Uterus (tissue), 4 donors: ENCODE measurements around the gene PRR35. TPM values are rescaled to one million over a fixed set of nuclear protein-coding genes. Genes with fewer than 3 reads are reported as not detected.

Experiments
- DNase-seq, 2 donors: peaks; one replicate each; pipeline ENCODE4 v3.0.0-alpha.2; 2019 to 2020
- H3K27ac ChIP-seq, 2 donors: fragments of 200-600 bp; sonication (generic); 1 replicate in 1 of 2; 2 replicates in 1 of 2; pipeline ENCODE4 v1.5.1; 2016 to 2018
- H3K27me3 ChIP-seq, 2 donors: fragments of 200-600 bp; sonication (generic); one replicate each; pipeline ENCODE4 v1.5.1; 2018 to 2019; ENCODE audit warnings: control low read depth in 1 of 2
- H3K36me3 ChIP-seq, 2 donors: fragments of 200-600 bp; sonication (generic); one replicate each; pipeline ENCODE4 v1.5.1; 2019; ENCODE audit warnings: control low read depth in 1 of 2
- H3K4me1 ChIP-seq, 2 donors: fragments of 200-600 bp; sonication (generic); one replicate each; pipeline ENCODE4 v1.5.1; 2018 to 2019; ENCODE audit warnings: control low read depth in 1 of 2
- H3K4me3 ChIP-seq, 2 donors: fragments of 200-600 bp; sonication (generic); 1 replicate in 1 of 2; 2 replicates in 1 of 2; pipeline ENCODE4 v1.5.1; 2018 to 2019; ENCODE audit warnings: mild to moderate bottlenecking in 1 of 2
- H3K9me3 ChIP-seq, 2 donors: fragments of 200-600 bp; sonication (generic); one replicate each; pipeline ENCODE4 v1.5.1; 2019; ENCODE audit warnings: control low read depth in 1 of 2
- CTCF ChIP-seq, 4 experiments: fragments of 200-600 bp in 2 of 4; fragments of 450-650 bp in 2 of 4; sonication (generic) in 2 of 4; IDR thresholded peaks; one replicate each; pipeline ENCODE4 v1.5.1; 2016 to 2019; ENCODE audit warnings: antibody characterized with exemption in 4 of 4, mild to moderate bottlenecking in 2 of 4, moderate library complexity in 1 of 4
- POLR2A ChIP-seq, 2 donors: fragments of 450-650 bp; IDR thresholded peaks; one replicate each; pipeline ENCODE4 v1.6.1; 2016; ENCODE audit warnings: antibody characterized with exemption in 2 of 2, mild to moderate bottlenecking in 1 of 2, moderate library complexity in 1 of 2
- intact Hi-C: fragments of 100-400 bp; cut with DNase I; formaldehyde crosslinking; loops from one replicate; pipeline ENCODE4 v1.15.1; 2023; ENCODE audit warnings: low total_unique reads
- microRNA-seq: library from miRNA; unstranded; fragments of <30 nt; microRNA quantifications from one replicate; pipeline ENCODE4, GENCODE V29; 2016; ENCODE audit warnings: borderline microRNAs expressed, borderline replicate concordance
- small RNA-seq: library from RNA; depleted of rRNA; stranded (forward); fragments of <200 nt; gene quantifications from one replicate; pipeline ENCODE3, GENCODE V24; 2016
- total RNA-seq, 4 donors: library from RNA; depleted of rRNA in 3 of 4; stranded (reverse); fragments of >200 nt in 3 of 4; gene quantifications; one replicate each; pipeline versions ENCODE4 v1.1.0 to v1.2.4, GENCODE V29; 2014 to 2023
- donor health status: DM: yes; HTN: yes; CAD: no.

The PRR35 gene
- total RNA-seq, 4 donors from 2014 or later, result not detected

- no peaks in the 10 kb centered on the region for H3K4me1 ChIP-seq
- no peaks in the 10 kb centered on the region for H3K9me3 ChIP-seq
- H3K4me3 ChIP-seq, result no peak overlapping the region
- H3K27me3 ChIP-seq, result no peaks in the 10 kb centered on the region
- TF ChIP-seq CTCF (IDR thresholded peaks at IDR 0.05) (no peak), POLR2A (IDR thresholded peaks at IDR 0.05) (no peak)
- intact Hi-C loops, result no loop called here
- H3K27ac ChIP-seq, result no peak overlapping the region
- no peak for DNase-seq
- H3K36me3 ChIP-seq, result no peaks in the 10 kb centered on the region
Measured at GRCh38 chr16:609316-609715, 49.1 kb downstream of the PRR35 start.

- intact Hi-C loops, result no loop called here
- no peak overlapping the region for H3K27ac ChIP-seq
Measured at GRCh38 chr16:609984-610383, 49.8 kb downstream of the PRR35 start.

GRCh38 chr16:610513-611381, 50.6 kb downstream of the PRR35 start:
- Histone ChIP-seq H3K4me1 (no peaks in the 10 kb centered on the region), H3K36me3 (no peaks in the 10 kb centered on the region), H3K9me3 (no peaks in the 10 kb centered on the region), H3K27me3 (no peaks in the 10 kb centered on the region), H3K4me3 (no peak overlapping the region), H3K27ac (no peak overlapping the region)
- intact Hi-C loops, result no loop called here
- DNase-seq, result no peak
- TF ChIP-seq CTCF (IDR thresholded peaks at IDR 0.05), result peak; percentile 27 to 58 (median 43)
- TF ChIP-seq POLR2A (IDR thresholded peaks at IDR 0.05), result no peak

More at GRCh38 chr16:609984-610383, 49.8 kb downstream of the PRR35 start:
- no peak for DNase-seq
- TF ChIP-seq POLR2A (IDR thresholded peaks at IDR 0.05) (no peak), CTCF (IDR thresholded peaks at IDR 0.05) (no peak)
- Histone ChIP-seq H3K9me3 (no peaks in the 10 kb centered on the region), H3K4me3 (no peak overlapping the region), H3K4me1 (no peaks in the 10 kb centered on the region), H3K27me3 (no peaks in the 10 kb centered on the region), H3K36me3 (no peaks in the 10 kb centered on the region)

- DNase-seq, result no peak
- Histone ChIP-seq H3K9me3 (no peaks in the 10 kb centered on the region), H3K27ac (no peak overlapping the region), H3K4me3 (no peak overlapping the region), H3K4me1 (no peaks in the 10 kb centered on the region), H3K27me3 (no peaks in the 10 kb centered on the region), H3K36me3 (no peaks in the 10 kb centered on the region)
- intact Hi-C loops, result no loop called here
- TF ChIP-seq POLR2A (IDR thresholded peaks at IDR 0.05) (no peak), CTCF (IDR thresholded peaks at IDR 0.05) (no peak)
Measured at GRCh38 chr16:615122-615521, 54.9 kb downstream of the PRR35 start.

Small RNA genes within 50 kb of the gene (microRNA-seq; reads per million reads assigned to microRNA genes)
- gene MIR3176, result not detected
- gene MIR5587, result not detected

Small RNA genes within 50 kb of the gene (small RNA-seq; reads per million reads assigned to genes)
- 0.18 reads per million for gene MIR3176
- not detected for gene MIR5587
- not detected for gene Z98883.1

Other genes with a start within 250 kb of the PRR35 start
- gene AXIN1, start 207.7 kb upstream of the PRR35 start, total RNA-seq, result 10 to 100 TPM in 3 of 4 donors, 1 to 10 TPM in 1; 6.2 to 23.6 (median 19.9) TPM
- 10 to 100 TPM; 32.4 to 97.3 (median 50.1) TPM for gene MRPL28, start 189.9 kb upstream of the PRR35 start, total RNA-seq
- 10 to 100 TPM; 10.6 to 36.2 (median 12.8) TPM for gene PGAP6, start 178.4 kb upstream of the PRR35 start, total RNA-seq
- 10 to 100 TPM; 37.3 to 77.6 (median 62.2) TPM for gene NME4, start 163.2 kb upstream of the PRR35 start, total RNA-seq
- 100 to 1,000 TPM in 1 of 4 donors, 10 to 100 TPM in 3; 10.6 to 106 (median 31.9) TPM for gene DECR2, start 158.5 kb upstream of the PRR35 start, total RNA-seq
- gene RAB11FIP3, start 134.7 kb upstream of the PRR35 start, total RNA-seq, result 10 to 100 TPM; 10.5 to 75.0 (median 49.4) TPM
- 10 to 100 TPM in 3 of 4 donors, 1 to 10 TPM in 1; 7.9 to 37.3 (median 19.3) TPM for gene CAPN15, start 32.7 kb upstream of the PRR35 start, total RNA-seq
- 1 to 10 TPM; 1.2 to 7.5 (median 1.5) TPM for gene NHLRC4, start 6.6 kb downstream of the PRR35 start, total RNA-seq
- 10 to 100 TPM in 3 of 4 donors, 1 to 10 TPM in 1; 10.0 to 56.9 (median 30.7) TPM for gene PIGQ, start 9.6 kb downstream of the PRR35 start, total RNA-seq
- gene RAB40C, start 29.7 kb downstream of the PRR35 start, total RNA-seq, result 10 to 100 TPM in 2 of 4 donors, 1 to 10 TPM in 1, under 1 TPM in 1; 0.59 to 25.4 (median 14.3) TPM
- gene WFIKKN1, start 70.6 kb downstream of the PRR35 start, total RNA-seq, result 1 to 10 TPM in 1 of 4 donors, under 1 TPM in 2, not detected in 1; 0.26 to 1.4 (median 0.76) TPM
- gene METTL26, start 75.9 kb downstream of the PRR35 start, total RNA-seq, result 100 to 1,000 TPM in 2 of 4 donors, 10 to 100 TPM in 2; 29.5 to 171 (median 97.1) TPM
- 10 to 100 TPM in 2 of 4 donors, 1 to 10 TPM in 2; 2.6 to 62.0 (median 17.0) TPM for gene MCRIP2, start 81.4 kb downstream of the PRR35 start, total RNA-seq
- 10 to 100 TPM; 18.2 to 79.3 (median 46.9) TPM for gene WDR90, start 89.0 kb downstream of the PRR35 start, total RNA-seq
- 10 to 100 TPM; 29.1 to 99.7 (median 71.7) TPM for gene RHOT2, start 107.7 kb downstream of the PRR35 start, total RNA-seq
- 1 to 10 TPM in 2 of 4 donors, not detected in 2; 1.5 to 2.0 TPM for gene RHBDL1, start 115.3 kb downstream of the PRR35 start, total RNA-seq
- 100 to 1,000 TPM in 2 of 4 donors, 10 to 100 TPM in 2; 62.7 to 212 (median 93.3) TPM for gene STUB1, start 120.0 kb downstream of the PRR35 start, total RNA-seq
- gene JMJD8, start 123.9 kb downstream of the PRR35 start, total RNA-seq, result 100 to 1,000 TPM in 1 of 4 donors, 10 to 100 TPM in 3; 45.6 to 111 (median 57.4) TPM
- 10 to 100 TPM in 1 of 4 donors, 1 to 10 TPM in 3; 2.3 to 12.0 (median 4.2) TPM for gene WDR24, start 130.0 kb downstream of the PRR35 start, total RNA-seq
- under 1 TPM in 2 of 4 donors, not detected in 2; 0.21 to 0.37 TPM for gene FBXL16, start 145.4 kb downstream of the PRR35 start, total RNA-seq
- 10 to 100 TPM; 19.1 to 76.5 (median 26.7) TPM for gene METRN, start 154.7 kb downstream of the PRR35 start, total RNA-seq
- gene ANTKMT, start 160.8 kb downstream of the PRR35 start, total RNA-seq, result 10 to 100 TPM in 3 of 4 donors, 1 to 10 TPM in 1; 6.2 to 21.1 (median 19.1) TPM
- gene CCDC78, start 166.0 kb downstream of the PRR35 start, total RNA-seq, result 1 to 10 TPM in 3 of 4 donors, not detected in 1; 1.3 to 5.3 (median 2.3) TPM
- 1 to 10 TPM in 2 of 4 donors, not detected in 2; 1.0 to 3.4 TPM for gene HAGHL, start 166.7 kb downstream of the PRR35 start, total RNA-seq
- gene CIAO3, start 180.6 kb downstream of the PRR35 start, total RNA-seq, result 10 to 100 TPM; 14.1 to 43.3 (median 25.0) TPM
- gene MSLN, start 200.3 kb downstream of the PRR35 start, total RNA-seq, result 10 to 100 TPM in 3 of 4 donors, 1 to 10 TPM in 1; 4.6 to 30.8 (median 15.7) TPM
- gene RPUSD1, start 228.0 kb downstream of the PRR35 start, total RNA-seq, result 10 to 100 TPM in 3 of 4 donors, 1 to 10 TPM in 1; 5.9 to 80.0 (median 16.7) TPM
- 100 to 1,000 TPM in 1 of 4 donors, 10 to 100 TPM in 2, under 1 TPM in 1; under 0.01 to 895 (median 31.1) TPM for gene CHTF18, start 228.2 kb downstream of the PRR35 start, total RNA-seq
- gene GNG13, start 240.3 kb downstream of the PRR35 start, total RNA-seq, result not detected